Measurements from ENCODE around the gene H6PD.

H6PD gene

GRCh38 chr1:9317072-9317471, 82.5 kb downstream of the H6PD start:
- Histone ChIP-seq H3K4me3 (ENCODE audit: low read depth, low read length) (no peak overlapping the region), H3K27ac (ENCODE audit: extremely low read depth, low read depth, low read length) (no peak overlapping the region), H3K36me3 (ENCODE audit: control insufficient read depth in 2 of 2, insufficient read depth in 1 of 2, low read length in 2 of 2) (peaks cover 0 to 3% of the 10 kb centered on the region in 2 experiments; a peak in 1 of 3 replicates), H3K4me1 (ENCODE audit: control insufficient read depth, insufficient read depth, low read length) (no peaks in the 10 kb centered on the region; the same call in 1 of the 2 replicates), H3K9me3 (ENCODE audit: control insufficient read depth, insufficient read depth, low read depth, low read length) (no peaks in the 10 kb centered on the region)
- TF ChIP-seq ZNF664 (tag by site-specific recombination; IDR thresholded peaks at IDR 0.05) (peak; percentile 94), REST (tag by site-specific recombination; IDR thresholded peaks at IDR 0.05) (no peak)
- CTCF ChIA-PET = interaction anchor here (0.6 kb wide), 3 partner anchors 138 to 502 kb away, joined by 3 read pairs; no protein-coding TSS in a partner anchor
- POLR2A ChIA-PET = no interaction called here

- CTCF ChIA-PET = interaction anchor here (0.6 kb wide), 4 partner anchors 50 to 501 kb away, joined by 3 read pairs; no protein-coding TSS in a partner anchor
- H3K9me3 ChIP-seq (ENCODE audit: control insufficient read depth, insufficient read depth, low read depth, low read length) = no peaks in the 10 kb centered on the region
- POLR2A ChIA-PET = no interaction called here
- no peak overlapping the region for H3K4me3 ChIP-seq (ENCODE audit: low read depth, low read length)
- no peaks in the 10 kb centered on the region; the same call in 1 of the 2 replicates for H3K4me1 ChIP-seq (ENCODE audit: control insufficient read depth, insufficient read depth, low read length)
- H3K36me3 ChIP-seq (ENCODE audit: control insufficient read depth in 2 of 2, insufficient read depth in 1 of 2, low read length in 2 of 2) = peaks cover 0 to 3% of the 10 kb centered on the region in 2 experiments; a peak in 1 of 3 replicates
- no peak overlapping the region for H3K27ac ChIP-seq (ENCODE audit: extremely low read depth, low read depth, low read length)
- TF ChIP-seq GLIS1 (tag by site-specific recombination; IDR thresholded peaks at IDR 0.05) (peak; percentile 14; the same call in 1 of the 2 replicates), ZNF214 (tag by site-specific recombination; IDR thresholded peaks at IDR 0.05; ENCODE audit: borderline replicate concordance) (no peak), ZFHX2 (tag by site-specific recombination; conservative IDR thresholded peaks at IDR 0.05) (peak; percentile 89), EGR2 (tag by site-specific recombination; IDR thresholded peaks at IDR 0.05; ENCODE audit: low read depth) (peak; percentile 84)
These were observed 83.2 kb downstream of the H6PD start for GRCh38 chr1:9317591-9318417.

- TF ChIP-seq ZNF561 (tag by site-specific recombination; IDR thresholded peaks at IDR 0.05; ENCODE audit: borderline replicate concordance) (no peak), ZNF843 (tag by site-specific recombination; IDR thresholded peaks at IDR 0.05) (no peak), EGR2 (tag by site-specific recombination; IDR thresholded peaks at IDR 0.05; ENCODE audit: low read depth) (peak; percentile 47; the same call in 1 of the 2 replicates), PATZ1 (tag by site-specific recombination; IDR thresholded peaks at IDR 0.05) (0 out of 2 replicates have a peak, but pooled peaks have one; percentile 23), ZNF398 (tag by site-specific recombination; IDR thresholded peaks at IDR 0.05) (peak; percentile 43; the same call in 1 of the 2 replicates), ZNF513 (tag by site-specific recombination; IDR thresholded peaks at IDR 0.05) (peak; percentile 64; the same call in 1 of the 2 replicates), ZNF600 (tag by site-specific recombination; IDR thresholded peaks at IDR 0.05) (peak; percentile 93)
- Histone ChIP-seq H3K4me1 (ENCODE audit: control insufficient read depth, insufficient read depth, low read length) (no peaks in the 10 kb centered on the region; the same call in 1 of the 2 replicates), H3K9me3 (ENCODE audit: control insufficient read depth, insufficient read depth, low read depth, low read length) (no peaks in the 10 kb centered on the region), H3K36me3 (ENCODE audit: control insufficient read depth in 2 of 2, insufficient read depth in 1 of 2, low read length in 2 of 2) (peaks cover 0 to 3% of the 10 kb centered on the region in 2 experiments; a peak in 1 of 3 replicates), H3K27ac (ENCODE audit: extremely low read depth, low read depth, low read length) (no peak overlapping the region), H3K4me3 (ENCODE audit: low read depth, low read length) (no peak overlapping the region)
- CTCF ChIA-PET = no interaction called here
- POLR2A ChIA-PET = no interaction called here
These were observed 84.7 kb downstream of the H6PD start for GRCh38 chr1:9319208-9319788.
